Vagina (tissue), 2 donors: ENCODE measurements around the gene PRPF6. TPM values are rescaled to one million over a fixed set of nuclear protein-coding genes. Genes with fewer than 3 reads are reported as not detected.

Source experiments
- DNase-seq, 2 donors: peaks; one replicate each; pipeline ENCODE4 v3.0.0-alpha.2; 2017; ENCODE audit errors: extremely low spot score in 2 of 2
- H3K27ac ChIP-seq: fragments of 200-600 bp; sonication (generic); one replicate; pipeline ENCODE4 v1.5.1; 2019
- H3K27me3 ChIP-seq: fragments of 200-600 bp; sonication (generic); one replicate; pipeline ENCODE4 v1.5.1; 2019
- H3K36me3 ChIP-seq, 2 donors: fragments of 200-600 bp; sonication (generic); one replicate each; pipeline ENCODE4 v1.5.1; 2017 to 2019
- H3K4me1 ChIP-seq: fragments of 200-600 bp; sonication (generic); one replicate; pipeline ENCODE4 v1.5.1; 2019
- H3K4me3 ChIP-seq, 2 donors: fragments of 200-600 bp; sonication (generic); 1 replicate in 1 of 2; 2 replicates in 1 of 2; pipeline ENCODE4 v1.5.1; 2016 to 2019
- H3K9me3 ChIP-seq: fragments of 200-600 bp; sonication (generic); one replicate; pipeline ENCODE4 v1.5.1; 2019
- POLR2A ChIP-seq, 2 donors: fragments of 450-650 bp; IDR thresholded peaks; one replicate each; pipeline ENCODE4 v1.6.1; 2017; ENCODE audit warnings: antibody characterized with exemption in 2 of 2, mild to moderate bottlenecking in 2 of 2, moderate library complexity in 2 of 2
- POLR2AphosphoS5 ChIP-seq, 2 donors: sonication (generic); formaldehyde crosslinking; IDR thresholded peaks; one replicate each; pipeline ENCODE4 v1.9.0; 2017; ENCODE audit warnings: antibody characterized with exemption in 2 of 2, mild to moderate bottlenecking in 2 of 2, low read depth in 1 of 2; ENCODE audit not compliant: insufficient read depth in 1 of 2
- intact Hi-C: fragments of 100-400 bp; cut with DNase I; formaldehyde crosslinking; loops from one replicate; pipeline ENCODE4 v1.15.1; 2023
- total RNA-seq: library from RNA; depleted of rRNA; stranded (reverse); fragments of >200 nt; gene quantifications from one replicate; pipeline ENCODE4 v1.2.3, GENCODE V29; 2016
- TF ChIP-seq, protein P1 (sequence below), 3 experiments: fragments of 450-650 bp in 2 of 3; fragments of 200-600 bp in 1 of 3; sonication (generic) in 1 of 3; IDR thresholded peaks; one replicate each; pipeline ENCODE4 v1.5.1; 2017 to 2019; ENCODE audit warnings: antibody characterized with exemption in 3 of 3, mild to moderate bottlenecking in 2 of 3, moderate library complexity in 2 of 3

PRPF6 gene
- total RNA-seq, 1 donor from 2014 or later = 50.6 TPM

GRCh38 chr20:64021124-64021975 is 40.4 kb downstream of the PRPF6 start:
- no peak for DNase-seq
- Histone ChIP-seq H3K27me3 (no peaks in the 10 kb centered on the region), H3K27ac (no peak overlapping the region), H3K4me1 (no peaks in the 10 kb centered on the region), H3K4me3 (no peak overlapping the region), H3K9me3 (no peaks in the 10 kb centered on the region), H3K36me3 (peaks cover 0 to 88% of the 10 kb centered on the region in 2 donors)
- TF ChIP-seq POLR2AphosphoS5 (IDR thresholded peaks at IDR 0.05; ENCODE audit: insufficient read depth in 1 of 2, low read depth in 1 of 2) (no peak), POLR2A (IDR thresholded peaks at IDR 0.05) (no peak)
- TF ChIP-seq, protein P1, sequence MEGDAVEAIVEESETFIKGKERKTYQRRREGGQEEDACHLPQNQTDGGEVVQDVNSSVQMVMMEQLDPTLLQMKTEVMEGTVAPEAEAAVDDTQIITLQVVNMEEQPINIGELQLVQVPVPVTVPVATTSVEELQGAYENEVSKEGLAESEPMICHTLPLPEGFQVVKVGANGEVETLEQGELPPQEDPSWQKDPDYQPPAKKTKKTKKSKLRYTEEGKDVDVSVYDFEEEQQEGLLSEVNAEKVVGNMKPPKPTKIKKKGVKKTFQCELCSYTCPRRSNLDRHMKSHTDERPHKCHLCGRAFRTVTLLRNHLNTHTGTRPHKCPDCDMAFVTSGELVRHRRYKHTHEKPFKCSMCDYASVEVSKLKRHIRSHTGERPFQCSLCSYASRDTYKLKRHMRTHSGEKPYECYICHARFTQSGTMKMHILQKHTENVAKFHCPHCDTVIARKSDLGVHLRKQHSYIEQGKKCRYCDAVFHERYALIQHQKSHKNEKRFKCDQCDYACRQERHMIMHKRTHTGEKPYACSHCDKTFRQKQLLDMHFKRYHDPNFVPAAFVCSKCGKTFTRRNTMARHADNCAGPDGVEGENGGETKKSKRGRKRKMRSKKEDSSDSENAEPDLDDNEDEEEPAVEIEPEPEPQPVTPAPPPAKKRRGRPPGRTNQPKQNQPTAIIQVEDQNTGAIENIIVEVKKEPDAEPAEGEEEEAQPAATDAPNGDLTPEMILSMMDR (IDR thresholded peaks at IDR 0.05) = no peak
- intact Hi-C loops = no loop called here

GRCh38 chr20:64022671-64023360 is 41.9 kb downstream of the PRPF6 start:
- intact Hi-C loops = no loop called here
- no peaks in the 10 kb centered on the region for H3K27me3 ChIP-seq
- no peak overlapping the region for H3K4me3 ChIP-seq
- H3K4me1 ChIP-seq = no peaks in the 10 kb centered on the region
- DNase-seq = no peak
- no peaks in the 10 kb centered on the region for H3K9me3 ChIP-seq
- H3K36me3 ChIP-seq = peaks cover 0 to 88% of the 10 kb centered on the region in 2 donors
- TF ChIP-seq POLR2AphosphoS5 (IDR thresholded peaks at IDR 0.05; ENCODE audit: insufficient read depth in 1 of 2, low read depth in 1 of 2) = no peak
- no peak for TF ChIP-seq POLR2A (IDR thresholded peaks at IDR 0.05)
- TF ChIP-seq, protein P1 (IDR thresholded peaks at IDR 0.05) = no peak
- H3K27ac ChIP-seq = no peak overlapping the region

DNA sequence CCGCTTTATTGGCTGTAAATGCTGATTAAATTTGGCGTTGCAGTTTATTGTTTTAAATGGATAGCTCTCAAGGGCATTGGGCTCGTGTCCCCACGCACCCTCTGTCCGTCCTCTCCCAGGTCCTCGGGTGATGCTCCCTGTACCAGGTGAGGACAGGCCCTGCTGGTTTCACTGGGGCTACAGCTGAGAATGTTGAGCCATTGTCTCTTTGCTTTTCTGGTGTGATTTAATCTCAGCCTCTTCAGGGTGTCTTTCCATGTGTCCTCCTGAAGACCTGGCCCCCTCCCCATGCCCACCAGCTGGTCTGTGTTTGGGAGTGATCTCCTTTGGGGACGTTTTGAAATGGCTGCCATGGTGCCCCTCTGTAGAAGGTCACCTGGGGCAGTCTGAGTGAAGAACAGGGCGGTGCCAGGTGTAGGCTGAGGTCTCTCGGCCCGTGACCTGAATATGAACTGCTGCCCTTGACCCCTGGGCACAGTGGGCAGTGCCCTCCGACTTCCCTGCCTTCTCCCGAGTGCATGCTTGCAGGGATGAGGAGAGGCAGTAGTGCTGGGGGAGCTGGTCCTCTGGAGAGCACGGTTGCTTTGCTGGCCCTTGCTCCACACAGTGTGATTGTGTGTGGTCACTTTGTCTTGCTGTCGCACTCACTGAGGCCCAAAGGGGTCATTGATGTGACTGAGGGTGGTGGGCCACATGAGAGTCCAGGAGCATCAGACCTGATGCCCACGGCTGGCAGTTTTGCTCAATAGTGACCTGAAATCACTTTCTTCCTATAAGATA is 42.6 kb downstream of the PRPF6 start:
- H3K9me3 ChIP-seq = no peaks in the 10 kb centered on the region
- H3K27me3 ChIP-seq = no peaks in the 10 kb centered on the region
- no peak for TF ChIP-seq POLR2A (IDR thresholded peaks at IDR 0.05)
- TF ChIP-seq POLR2AphosphoS5 (IDR thresholded peaks at IDR 0.05; ENCODE audit: insufficient read depth in 1 of 2, low read depth in 1 of 2) = no peak
- TF ChIP-seq, protein P1 (IDR thresholded peaks at IDR 0.05) = no peak
- intact Hi-C loops = no loop called here
- no peaks in the 10 kb centered on the region for H3K4me1 ChIP-seq
- H3K27ac ChIP-seq = no peak overlapping the region
- peaks cover 0 to 88% of the 10 kb centered on the region in 2 donors for H3K36me3 ChIP-seq
- no peak overlapping the region for H3K4me3 ChIP-seq
- no peak for DNase-seq

- H3K36me3 ChIP-seq = peaks cover 0 to 86% of the 10 kb centered on the region in 2 donors
- H3K9me3 ChIP-seq = no peaks in the 10 kb centered on the region
- H3K27ac ChIP-seq = no peak overlapping the region
Observed at GRCh38 chr20:64024141-64024990, 43.4 kb downstream of the PRPF6 start.

More at GRCh38 chr20:64024141-64024990, 43.4 kb downstream of the PRPF6 start:
- intact Hi-C loops = no loop called here
- Histone ChIP-seq H3K27me3 (no peaks in the 10 kb centered on the region), H3K4me3 (no peak overlapping the region), H3K4me1 (no peaks in the 10 kb centered on the region)
- DNase-seq = no peak
- TF ChIP-seq POLR2AphosphoS5 (IDR thresholded peaks at IDR 0.05; ENCODE audit: insufficient read depth in 1 of 2, low read depth in 1 of 2) (no peak), POLR2A (IDR thresholded peaks at IDR 0.05) (no peak)
- TF ChIP-seq, protein P1 (IDR thresholded peaks at IDR 0.05) = no peak
